HG02981 (cell line): Measurements from ENCODE around the gene IL6R.
"Not testable (repeated sequence)": the region's sequence is repeated elsewhere in the genome, so short reads cannot be mapped to it uniquely, and the experiment has no call there.

Experiments used
- ATAC-seq: cut with Tn5 transposase; IDR thresholded peaks from one replicate; pipeline ENCODE4 v1.9.1; 2021; ENCODE audit warnings: mild to moderate bottlenecking, moderate library complexity; ENCODE audit not compliant: unreplicated experiment

The IL6R gene

GRCh38 chr1:154404984-154405746 is at the start of gene IL6R:
Gene IL6R, plus strand, starts transcription at chr1:154405343. Its CDS starts 287 bp downstream, at chr1:154405630.
- no peak for ATAC-seq

DNA sequence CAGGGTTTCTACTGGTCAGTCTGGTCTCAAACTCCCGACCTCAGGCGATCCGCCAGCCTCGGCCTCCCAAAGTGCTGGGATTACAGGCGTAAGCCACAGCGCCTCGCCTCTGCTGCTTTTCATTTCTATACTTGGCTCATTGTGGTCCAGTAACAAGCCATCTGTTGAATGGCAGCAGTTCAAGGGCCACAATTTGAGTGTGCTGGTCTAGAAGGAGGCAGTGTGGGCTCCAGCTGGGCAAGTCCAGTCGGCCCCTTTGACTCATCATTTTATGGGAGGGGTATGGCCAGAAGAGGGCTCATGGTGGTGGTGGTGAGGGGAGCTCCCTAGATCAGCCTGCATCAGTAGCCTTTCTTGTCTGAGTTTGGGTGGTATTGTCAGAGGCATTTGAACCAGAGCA is 46.6 kb upstream of the IL6R start:
- ATAC-seq = no peak

DNA sequence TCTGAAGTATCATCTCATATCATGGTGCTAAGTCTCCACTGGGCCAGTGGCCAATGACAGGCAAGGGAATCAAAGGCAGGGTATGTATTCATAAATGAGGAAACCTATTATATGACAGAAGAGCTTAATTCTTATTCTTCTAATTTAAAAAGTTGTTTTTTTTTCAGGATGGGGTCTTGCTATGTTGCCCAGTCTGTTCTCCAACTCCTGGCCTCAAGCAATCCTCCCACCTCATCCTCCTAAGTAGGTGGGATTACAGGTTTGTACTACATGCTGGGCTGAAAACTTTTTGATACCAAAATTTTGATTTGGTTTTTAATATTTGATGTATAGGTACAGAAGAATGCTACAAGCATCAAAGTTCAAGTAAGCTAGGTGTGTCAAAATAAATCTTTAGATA is 44.9 kb upstream of the IL6R start:
- no peak for ATAC-seq

- not testable (repeated sequence) for ATAC-seq
Measured at GRCh38 chr1:154360881-154361280, 44.3 kb upstream of the IL6R start.

- ATAC-seq = no peak
Measured at GRCh38 chr1:154361357-154361756, 43.8 kb upstream of the IL6R start.

DNA sequence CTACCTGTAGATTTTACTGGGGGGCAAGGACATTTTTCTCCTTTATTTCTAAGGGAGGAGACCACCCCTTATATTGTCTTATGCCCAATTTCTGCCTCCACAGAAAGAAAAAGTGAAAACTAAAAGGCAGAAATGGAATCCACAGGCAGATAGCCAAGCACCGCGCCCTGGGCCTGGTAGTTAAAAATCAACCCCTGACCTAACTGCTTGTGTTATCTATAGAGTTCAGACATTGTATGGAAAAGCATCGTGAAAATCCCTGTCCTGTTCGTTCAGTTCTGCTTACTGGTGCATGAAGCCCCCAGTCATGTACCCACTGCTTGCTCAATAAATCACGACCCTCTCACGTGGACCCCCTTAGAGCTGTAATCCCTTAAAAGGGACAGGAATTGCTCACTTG is 33.7 kb upstream of the IL6R start:
- ATAC-seq = no peak

GRCh38 chr1:154373777-154374357 is 31.3 kb upstream of the IL6R start:
- not testable (repeated sequence) for ATAC-seq

GRCh38 chr1:154379301-154379700 is 25.8 kb upstream of the IL6R start:
- no peak for ATAC-seq

GRCh38 chr1:154384650-154385489 is 20.3 kb upstream of the IL6R start:
- no peak for ATAC-seq

DNA sequence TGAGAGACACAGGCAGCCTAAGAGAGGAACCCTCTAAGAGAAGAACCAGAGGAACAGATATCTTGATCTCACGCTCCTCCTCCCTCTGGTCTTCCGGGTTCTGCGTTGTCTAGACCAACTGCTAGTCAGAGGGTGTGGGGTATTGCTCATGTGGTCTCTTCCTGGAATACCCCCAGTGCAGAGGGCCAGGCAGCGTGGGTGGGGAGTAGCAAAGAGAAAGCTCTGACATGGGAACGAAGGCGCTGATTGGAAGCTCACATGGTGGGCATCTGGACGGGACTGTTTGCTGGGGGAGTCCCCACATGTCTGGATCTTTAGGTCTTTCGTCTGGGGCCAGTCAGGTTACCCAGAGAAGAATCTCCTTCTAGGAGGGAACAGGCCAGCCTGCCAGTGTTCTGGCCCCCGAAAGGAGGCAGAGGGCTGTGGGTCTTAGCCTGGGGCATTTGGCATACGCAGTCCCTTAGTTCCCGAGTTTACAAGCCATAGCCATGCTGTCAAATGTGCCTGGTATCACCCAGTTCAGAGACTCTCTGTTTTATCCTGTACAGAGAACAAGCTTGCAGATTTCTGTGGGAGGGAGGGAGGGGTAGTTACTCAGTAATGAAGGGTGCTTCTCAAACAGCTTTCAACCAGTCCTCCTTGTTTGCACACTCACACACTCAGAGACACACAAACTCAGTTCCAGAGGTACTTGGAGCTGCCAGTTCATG is 18.3 kb upstream of the IL6R start:
- no peak for ATAC-seq

DNA sequence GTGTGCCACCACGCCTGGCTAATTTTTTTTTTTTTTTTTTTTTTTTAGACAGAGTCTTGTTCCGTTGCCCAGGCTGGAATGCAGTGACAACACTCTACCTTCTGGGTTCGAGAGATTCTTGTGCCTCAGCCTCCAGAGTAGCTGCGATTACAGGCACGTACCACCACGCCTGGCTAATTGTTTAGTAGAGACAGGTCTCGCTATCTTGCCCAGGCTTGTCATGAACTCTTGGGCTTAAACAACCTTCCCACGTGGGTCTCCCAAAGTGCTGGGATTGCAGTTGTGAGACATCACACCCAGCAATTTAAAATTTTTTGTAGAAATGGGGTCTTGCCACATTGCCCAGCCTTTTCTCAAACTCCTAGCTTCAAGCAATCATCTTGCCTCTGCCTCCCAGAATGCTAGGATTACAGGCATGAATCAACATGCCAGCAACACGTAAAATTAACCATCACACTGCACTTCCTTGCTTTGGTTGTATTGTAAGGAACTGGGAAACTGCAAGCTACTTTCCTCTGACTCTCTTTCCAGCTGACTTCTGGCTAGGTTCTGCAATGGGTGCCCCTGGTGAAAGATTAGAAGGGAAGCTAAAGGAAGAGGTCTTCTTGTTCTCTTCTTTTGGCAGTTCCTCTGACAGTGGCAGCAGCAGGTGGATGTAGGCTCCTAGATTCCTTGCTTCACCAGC is 13.9 kb upstream of the IL6R start:
- no peak for ATAC-seq

DNA sequence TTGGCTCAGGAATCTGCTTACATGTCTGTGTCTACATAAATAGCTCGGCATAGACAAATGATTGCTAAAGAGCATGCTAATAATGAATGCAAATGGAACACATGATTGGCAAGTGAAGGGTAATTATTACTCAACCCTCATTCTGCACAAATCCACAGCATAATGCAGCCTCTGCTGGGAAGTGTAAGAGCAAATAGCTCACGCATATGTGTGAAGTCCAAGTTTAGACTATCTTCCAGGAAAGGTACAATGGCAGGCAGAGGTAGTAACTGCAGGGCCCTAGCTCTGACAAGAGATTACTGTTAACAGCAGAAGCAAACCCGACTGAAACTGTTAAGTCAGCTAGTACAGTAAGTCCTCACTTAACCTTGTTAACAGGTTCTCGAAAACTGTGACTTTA is 7.0 kb upstream of the IL6R start:
- ATAC-seq = no peak

DNA sequence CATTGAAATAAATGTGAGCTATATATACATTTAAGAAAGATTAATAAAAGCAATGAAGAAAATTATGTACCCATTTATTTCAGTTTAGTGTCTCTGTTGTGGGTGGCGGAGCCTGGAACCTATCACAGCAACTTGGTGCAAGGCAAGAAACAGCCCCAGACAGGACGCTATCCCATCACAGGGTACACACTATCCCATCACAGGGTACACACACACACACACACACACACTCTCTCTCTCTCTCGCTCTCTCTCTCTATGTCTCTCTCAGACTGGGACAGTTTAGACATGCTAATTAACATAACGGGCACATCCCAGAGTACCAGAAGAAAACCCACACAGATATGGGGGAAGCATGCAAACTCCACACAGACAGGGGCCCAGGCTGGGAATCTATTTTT is 6.5 kb upstream of the IL6R start:
- no peak for ATAC-seq

DNA sequence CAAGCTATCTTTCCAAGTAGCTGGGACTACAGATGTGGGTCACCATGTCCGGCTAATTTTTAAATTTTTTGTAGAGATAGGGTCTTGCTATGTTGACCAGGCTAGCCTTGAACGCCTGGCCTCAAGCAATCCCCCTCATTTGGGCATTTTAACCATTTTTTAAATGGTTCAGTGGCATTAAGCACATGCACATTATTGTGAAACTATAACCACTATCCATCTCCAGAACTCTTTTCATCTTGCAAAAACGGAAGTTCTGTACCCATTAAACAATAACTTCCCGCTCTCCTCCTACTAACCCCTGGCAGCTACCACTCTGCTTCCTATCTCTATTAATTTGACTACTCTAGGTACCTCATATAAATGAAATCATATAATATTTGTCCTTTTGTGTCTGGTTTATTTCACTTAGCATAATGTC is 4.8 kb upstream of the IL6R start:
- ATAC-seq = no peak

GRCh38 chr1:154402409-154402921 is 2.7 kb upstream of the IL6R start:
- no peak for ATAC-seq

DNA sequence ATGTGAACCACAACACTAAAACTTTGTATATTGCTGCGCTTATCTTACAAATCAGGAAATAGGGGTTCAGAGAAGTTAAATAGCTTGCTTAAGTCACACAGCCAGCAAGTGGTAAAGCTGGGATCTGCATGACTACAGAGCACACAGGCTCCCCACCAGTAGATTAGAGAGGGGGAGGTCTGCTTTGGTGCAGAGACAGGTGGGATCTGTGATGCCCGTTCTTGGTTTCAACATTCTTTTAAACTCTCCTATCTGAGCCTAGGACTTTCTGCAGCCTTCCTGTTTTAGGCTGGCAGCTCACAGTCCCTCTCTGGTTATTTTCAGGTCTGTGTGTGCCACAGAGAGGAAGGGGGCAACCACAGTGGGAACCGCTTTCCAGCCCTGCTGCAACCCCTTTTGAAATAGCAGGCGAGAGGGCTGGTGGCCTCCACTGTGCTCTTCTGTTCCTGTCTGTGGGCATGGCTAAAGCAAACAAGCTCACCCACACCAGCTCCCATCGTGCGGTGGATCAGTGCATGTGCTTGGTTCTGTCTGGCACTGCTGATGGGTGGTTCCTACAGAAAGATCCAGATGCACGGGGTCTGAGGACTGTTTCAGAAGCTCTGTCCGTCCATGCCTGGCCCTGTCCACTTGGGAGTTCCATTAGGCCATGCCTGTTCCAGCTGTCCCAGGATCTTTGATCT is 1.7 kb upstream of the IL6R start:
- no peak for ATAC-seq

GRCh38 chr1:154403983-154404382 is 1.2 kb upstream of the IL6R start:
- ATAC-seq = no peak

DNA sequence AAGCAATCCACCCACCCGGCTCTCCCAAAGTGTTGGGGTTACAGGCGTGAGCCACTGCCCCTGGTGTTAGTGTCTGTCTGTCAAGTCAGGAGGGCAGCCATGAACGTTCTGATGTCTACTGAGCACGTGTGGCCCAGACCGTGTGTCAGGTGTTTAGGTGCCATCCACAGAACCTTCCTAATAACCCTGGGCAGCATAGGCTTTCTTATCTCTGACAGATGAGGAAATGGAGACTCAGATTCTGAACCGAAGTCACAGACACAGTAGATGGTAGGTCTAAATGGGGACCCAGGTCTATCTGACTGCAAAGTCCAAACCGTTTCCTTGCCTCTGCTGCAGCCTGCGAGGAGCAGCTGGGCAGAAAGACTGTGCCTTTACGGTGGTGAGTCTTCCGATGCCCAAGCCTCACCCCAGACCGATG is 622 bp upstream of the IL6R start:
- ATAC-seq = no peak

GRCh38 chr1:154405747-154406571 is 816 bp downstream of the IL6R start:
- ATAC-seq = no peak
